Thoracic aorta (tissue), 2 donors: Measurements from ENCODE around the gene HTT-AS. TPM values are rescaled to one million over a fixed set of nuclear protein-coding genes. Genes with fewer than 3 reads are reported as not detected.

Experiments
- ATAC-seq: fragments of 150-250 bp; one replicate; pipeline ENCODE4 v1.8.0; 2017; ENCODE audit warnings: low read depth; ENCODE audit not compliant: insufficient number of reproducible peaks, low FRiP score
- DNase-seq: peaks from one replicate; pipeline ENCODE4 v3.0.0-alpha.2; 2020; ENCODE audit warnings: low spot score
- H3K27ac ChIP-seq, 2 donors: fragments of 200-600 bp; sonication (generic); 1 replicate in 1 of 2; 2 replicates in 1 of 2; pipeline ENCODE4 v1.5.1; 2016; ENCODE audit warnings: mild to moderate bottlenecking in 2 of 2, moderate library complexity in 2 of 2
- H3K27me3 ChIP-seq: fragments of 200-600 bp; sonication (generic); replicated peaks from 2 replicates; pipeline ENCODE4 v1.6.0; 2016; ENCODE audit warnings: mild to moderate bottlenecking; ENCODE audit not compliant: insufficient read depth
- H3K36me3 ChIP-seq: fragments of 200-600 bp; sonication (generic); one replicate; pipeline ENCODE4 v1.5.1; 2016
- H3K4me1 ChIP-seq, 2 donors: fragments of 200-600 bp; sonication (generic); 1 replicate in 1 of 2; 2 replicates in 1 of 2; pipeline versions ENCODE4 v1.5.1 to v1.6.0; 2016; ENCODE audit warnings: low read depth in 2 of 2, mild to moderate bottlenecking in 1 of 2; ENCODE audit not compliant: control insufficient read depth in 1 of 2
- H3K4me3 ChIP-seq: fragments of 200-600 bp; sonication (generic); 2 replicates; pipeline ENCODE4 v1.5.1; 2016; ENCODE audit warnings: mild to moderate bottlenecking
- H3K9me3 ChIP-seq: fragments of 200-600 bp; sonication (generic); 2 replicates; pipeline ENCODE4 v1.5.1; 2016
- total RNA-seq, 2 donors: library from RNA; depleted of rRNA; stranded (reverse); fragments of >200 nt; gene quantifications; one replicate each; pipeline versions ENCODE4 v1.1.0 to v1.2.3, GENCODE V29; 2016
- TF ChIP-seq, protein P1 (sequence below): fragments of 200-600 bp; sonication (generic); IDR thresholded peaks from one replicate; pipeline ENCODE4 v1.5.1; 2019; ENCODE audit warnings: antibody characterized with exemption

The HTT-AS gene
- total RNA-seq, 2 donors from 2014 or later, result not detected

DNA sequence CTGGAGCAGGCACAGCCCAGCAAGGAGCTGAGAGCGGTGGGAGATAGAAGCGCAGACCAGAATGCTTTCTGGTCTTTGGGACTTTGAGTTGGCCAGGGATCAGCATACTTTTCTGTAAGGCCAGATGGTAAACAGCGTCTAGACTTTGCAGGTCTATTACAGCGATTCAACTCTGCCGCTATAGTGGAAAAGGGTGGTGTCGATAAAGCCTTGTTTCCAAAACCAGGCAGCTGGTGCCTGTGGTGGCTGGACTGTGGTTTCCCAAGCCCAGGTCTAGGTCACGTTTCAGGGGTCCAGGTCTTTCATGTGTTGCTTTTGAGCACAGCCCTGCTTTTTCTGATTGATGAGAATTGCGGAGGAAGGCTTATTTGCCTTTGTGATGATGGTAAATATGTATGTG, 40.1 kb downstream of the HTT-AS start:
- DNase-seq (no peak), ATAC-seq (no peak)
- TF ChIP-seq, protein P1, sequence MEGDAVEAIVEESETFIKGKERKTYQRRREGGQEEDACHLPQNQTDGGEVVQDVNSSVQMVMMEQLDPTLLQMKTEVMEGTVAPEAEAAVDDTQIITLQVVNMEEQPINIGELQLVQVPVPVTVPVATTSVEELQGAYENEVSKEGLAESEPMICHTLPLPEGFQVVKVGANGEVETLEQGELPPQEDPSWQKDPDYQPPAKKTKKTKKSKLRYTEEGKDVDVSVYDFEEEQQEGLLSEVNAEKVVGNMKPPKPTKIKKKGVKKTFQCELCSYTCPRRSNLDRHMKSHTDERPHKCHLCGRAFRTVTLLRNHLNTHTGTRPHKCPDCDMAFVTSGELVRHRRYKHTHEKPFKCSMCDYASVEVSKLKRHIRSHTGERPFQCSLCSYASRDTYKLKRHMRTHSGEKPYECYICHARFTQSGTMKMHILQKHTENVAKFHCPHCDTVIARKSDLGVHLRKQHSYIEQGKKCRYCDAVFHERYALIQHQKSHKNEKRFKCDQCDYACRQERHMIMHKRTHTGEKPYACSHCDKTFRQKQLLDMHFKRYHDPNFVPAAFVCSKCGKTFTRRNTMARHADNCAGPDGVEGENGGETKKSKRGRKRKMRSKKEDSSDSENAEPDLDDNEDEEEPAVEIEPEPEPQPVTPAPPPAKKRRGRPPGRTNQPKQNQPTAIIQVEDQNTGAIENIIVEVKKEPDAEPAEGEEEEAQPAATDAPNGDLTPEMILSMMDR, result no peak
- no peaks in the 10 kb centered on the region for H3K36me3 ChIP-seq
- no peak overlapping the region for H3K27ac ChIP-seq
- no peaks in the 10 kb centered on the region for H3K27me3 ChIP-seq
- H3K9me3 ChIP-seq, result no peaks in the 10 kb centered on the region
- H3K4me3 ChIP-seq, result no peak overlapping the region
- peaks cover 4 to 13% of the 10 kb centered on the region in 2 donors for H3K4me1 ChIP-seq

DNA sequence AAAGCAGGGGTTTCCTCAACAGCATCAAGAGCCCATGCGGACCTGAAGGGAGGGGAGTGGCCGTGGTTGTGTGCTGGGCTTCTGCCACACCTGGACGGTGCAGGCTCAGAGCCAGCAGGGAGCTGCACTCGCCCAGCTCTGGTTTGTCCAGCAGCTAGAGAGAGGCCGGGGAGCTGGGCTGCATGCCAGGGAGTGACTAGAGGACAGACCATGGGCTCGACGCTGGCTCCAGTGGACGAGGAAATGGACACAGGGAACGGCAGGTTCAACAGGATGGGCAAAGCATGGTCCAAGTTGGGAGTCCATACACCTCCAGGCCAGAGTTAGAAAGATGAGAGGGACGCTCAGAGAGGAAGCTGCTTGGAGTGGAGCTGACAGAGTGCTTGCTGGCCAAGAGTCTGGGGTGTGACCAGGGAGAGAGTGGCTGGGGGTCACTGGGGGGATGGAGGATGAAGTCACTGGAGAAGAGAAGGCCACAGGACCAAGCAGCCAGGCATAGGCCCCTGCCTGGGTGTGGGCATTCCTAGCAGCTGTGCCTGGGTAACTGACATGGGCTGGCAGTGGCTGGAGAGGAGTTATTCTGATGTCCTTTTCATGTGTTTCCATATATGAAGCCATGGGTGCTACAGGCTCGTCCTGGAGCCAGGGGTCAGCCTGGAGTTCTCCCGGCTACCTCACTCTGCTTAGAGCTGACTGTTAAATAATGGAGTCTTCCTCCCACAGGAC, 42.8 kb downstream of the HTT-AS start:
- DNase-seq (no peak), ATAC-seq (no peak)
- TF ChIP-seq, protein P1, result no peak
- Histone ChIP-seq H3K4me3 (no peak overlapping the region), H3K27me3 (no peaks in the 10 kb centered on the region), H3K4me1 (no peaks in the 10 kb centered on the region), H3K36me3 (no peaks in the 10 kb centered on the region), H3K27ac (no peak overlapping the region), H3K9me3 (no peaks in the 10 kb centered on the region)

DNA sequence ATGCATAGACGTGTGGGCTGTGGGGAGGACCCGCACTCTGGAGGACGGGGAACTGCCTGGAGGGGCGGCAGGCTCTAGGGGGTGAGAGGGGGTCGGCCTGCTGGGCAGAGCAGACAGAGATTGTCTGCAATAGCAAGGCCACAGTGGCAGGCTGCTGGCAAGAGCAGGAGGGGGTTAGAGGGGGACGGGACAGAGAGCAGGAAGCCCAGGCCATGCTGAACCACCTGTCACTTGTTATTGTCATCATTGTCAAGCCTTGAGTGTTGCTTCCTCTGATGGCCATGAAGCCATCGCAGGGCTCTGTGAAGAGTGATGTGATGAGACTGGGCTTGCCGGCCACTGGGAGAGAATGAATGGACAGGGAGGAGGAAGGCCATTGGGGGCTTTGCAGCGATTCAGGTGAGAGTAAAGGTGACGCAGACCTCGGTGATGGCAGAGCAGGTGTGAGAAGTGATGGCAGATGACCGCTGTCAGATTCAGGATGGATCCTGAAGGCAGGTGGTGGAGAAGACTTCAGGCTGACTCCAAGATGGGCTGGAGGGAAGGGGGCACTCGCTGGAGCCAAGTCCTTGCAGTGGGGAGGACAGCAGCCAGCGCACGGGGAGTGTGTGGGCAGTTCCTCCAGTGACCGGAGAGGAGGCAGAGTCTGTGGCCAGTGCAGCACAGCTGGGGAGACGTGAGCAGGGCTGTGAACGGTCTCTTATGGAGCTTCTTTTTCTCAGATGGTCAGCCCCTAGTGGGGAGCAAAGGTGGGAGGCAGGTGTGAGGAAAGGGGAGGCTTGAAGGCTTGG, 43.6 kb downstream of the HTT-AS start:
- no peaks in the 10 kb centered on the region for H3K27me3 ChIP-seq
- H3K36me3 ChIP-seq, result no peaks in the 10 kb centered on the region
- H3K4me3 ChIP-seq, result no peak overlapping the region
- no peak for ATAC-seq
- H3K9me3 ChIP-seq, result no peaks in the 10 kb centered on the region
- no peaks in the 10 kb centered on the region for H3K4me1 ChIP-seq
- no peak for DNase-seq
- TF ChIP-seq, protein P1, result no peak
- H3K27ac ChIP-seq, result no peak overlapping the region

DNA sequence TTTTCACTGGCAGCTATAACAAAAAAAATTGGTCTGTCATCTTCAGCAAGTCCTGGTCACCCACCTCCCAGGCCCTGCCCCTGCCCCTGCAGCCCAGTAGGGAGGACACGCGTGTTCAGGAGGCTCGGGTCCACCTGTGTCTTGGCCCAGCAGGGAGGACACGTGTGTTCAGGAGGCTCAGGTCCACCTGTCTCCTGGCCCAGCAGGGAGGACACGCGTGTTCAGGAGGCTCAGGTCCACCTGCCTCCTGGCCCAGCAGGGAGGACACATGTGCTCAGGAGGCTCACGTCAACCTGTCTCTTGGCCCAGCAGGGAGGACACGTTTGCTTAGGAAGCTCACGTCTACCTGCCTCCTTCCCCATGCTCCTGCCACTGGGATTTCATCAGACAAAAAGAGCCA, 44.9 kb downstream of the HTT-AS start:
- H3K27me3 ChIP-seq, result no peaks in the 10 kb centered on the region
- ATAC-seq (no peak), DNase-seq (no peak)
- no peaks in the 10 kb centered on the region for H3K36me3 ChIP-seq
- TF ChIP-seq, protein P1, result no peak
- no peak overlapping the region for H3K27ac ChIP-seq
- no peak overlapping the region for H3K4me3 ChIP-seq
- no peaks in the 10 kb centered on the region for H3K4me1 ChIP-seq
- no peaks in the 10 kb centered on the region for H3K9me3 ChIP-seq

DNA sequence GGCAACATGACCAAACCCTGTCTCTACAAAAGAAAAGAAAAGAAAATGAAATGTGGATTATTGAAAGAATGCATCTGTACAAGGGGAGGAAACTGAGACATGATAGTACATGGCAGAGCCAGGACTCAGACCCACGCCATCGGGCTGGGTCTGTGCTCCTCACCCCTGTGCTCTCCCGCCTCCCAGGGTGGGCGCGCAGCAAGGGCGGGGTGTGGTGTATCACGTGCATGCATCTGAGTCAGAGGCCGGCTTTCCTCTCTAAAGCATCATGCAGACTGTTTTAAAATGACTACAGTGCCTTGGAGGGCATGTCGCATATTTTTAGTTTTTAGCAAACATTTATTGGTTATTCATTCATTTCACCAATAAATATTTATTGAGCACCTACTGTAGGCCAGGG, 47.8 kb downstream of the HTT-AS start:
- no peak for ATAC-seq
- Histone ChIP-seq H3K36me3 (no peaks in the 10 kb centered on the region), H3K4me1 (no peaks in the 10 kb centered on the region), H3K9me3 (no peaks in the 10 kb centered on the region), H3K4me3 (no peak overlapping the region), H3K27me3 (no peaks in the 10 kb centered on the region), H3K27ac (no peak overlapping the region)
- DNase-seq, result no peak
- TF ChIP-seq, protein P1, result no peak
